GM21723 (cell line): ENCODE measurements around the gene PHOX2B.
"Not testable (repeated sequence)": the region's sequence is repeated elsewhere in the genome, so short reads cannot be mapped to it uniquely, and the experiment has no call there.

Source experiments
- ATAC-seq: cut with Tn5 transposase; IDR thresholded peaks from one replicate; pipeline ENCODE4 v1.9.1; 2021; ENCODE audit warnings: mild to moderate bottlenecking, moderate library complexity; ENCODE audit not compliant: unreplicated experiment

PHOX2B gene

GRCh38 chr4:41714364-41715000 lies 34.0 kb downstream of the PHOX2B start:
- ATAC-seq = no peak

DNA sequence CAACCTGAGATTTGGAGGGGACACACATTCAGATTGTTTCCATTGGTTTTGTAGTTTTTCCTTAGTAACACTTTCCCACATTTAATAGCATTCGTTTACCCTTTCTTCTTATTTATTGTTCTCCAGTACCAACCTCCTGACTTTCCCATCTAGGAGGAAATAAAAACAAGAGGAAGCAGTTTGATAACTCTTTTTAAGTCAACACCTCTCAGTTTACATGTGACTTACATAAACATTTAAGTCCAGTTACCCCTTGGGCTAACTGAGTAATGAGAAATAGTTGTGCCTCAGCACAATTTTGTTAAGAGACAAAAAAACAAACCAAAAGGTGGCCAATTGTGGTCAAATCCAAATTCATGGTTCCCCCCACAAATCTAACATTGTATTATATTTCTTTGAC lies 34.8 kb downstream of the PHOX2B start:
- no peak for ATAC-seq

GRCh38 chr4:41712425-41712824 lies 36.1 kb downstream of the PHOX2B start:
- ATAC-seq = no peak

DNA sequence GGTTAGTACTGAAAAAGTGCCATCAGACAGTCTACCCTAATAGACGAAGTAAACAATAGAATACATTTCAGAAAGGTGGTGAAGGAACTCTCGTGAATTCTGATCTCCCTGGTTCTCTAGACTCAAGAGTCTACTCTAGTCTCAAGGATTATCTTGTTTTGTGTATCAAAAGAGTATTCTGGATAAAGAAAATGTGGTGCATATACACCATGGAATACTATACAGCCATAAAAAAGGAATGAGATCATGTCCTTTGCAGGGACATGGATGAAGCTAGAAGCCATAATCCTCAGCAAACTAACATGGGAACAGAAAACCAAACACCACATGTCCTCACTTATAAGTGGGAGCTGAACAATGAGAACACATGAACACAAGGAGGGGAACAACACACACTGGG lies 36.9 kb downstream of the PHOX2B start:
- ATAC-seq = not testable (repeated sequence)

DNA sequence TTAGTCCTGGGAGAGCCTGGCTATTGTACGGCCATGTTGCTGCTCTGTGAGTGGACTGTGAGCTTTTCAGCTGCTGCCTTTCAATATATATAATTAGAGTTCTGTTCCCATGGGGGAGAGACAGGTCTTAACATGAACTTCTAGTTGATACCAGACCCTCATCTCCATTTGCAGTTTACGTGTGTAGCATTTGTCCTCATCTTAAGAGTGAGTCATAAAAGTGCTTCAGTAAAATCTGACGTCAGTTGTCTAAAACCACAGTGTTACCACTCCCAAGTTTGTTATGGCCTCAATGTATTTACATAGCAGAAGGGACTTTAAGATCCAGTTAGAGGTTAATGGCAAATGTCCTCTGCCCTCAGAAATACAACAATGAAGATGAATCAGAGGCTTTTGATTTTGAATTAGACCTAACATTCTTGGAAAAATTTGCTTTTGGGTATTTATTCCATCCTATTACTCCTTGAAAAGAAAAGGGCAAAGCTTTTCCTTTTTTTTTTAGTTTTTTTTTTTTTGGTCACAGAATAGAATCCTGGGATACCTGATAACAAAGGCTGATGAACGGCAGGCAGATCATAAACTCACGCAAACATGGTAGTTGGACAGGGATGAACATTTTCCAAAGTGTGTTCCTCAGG lies 38.6 kb downstream of the PHOX2B start:
- ATAC-seq = no peak

DNA sequence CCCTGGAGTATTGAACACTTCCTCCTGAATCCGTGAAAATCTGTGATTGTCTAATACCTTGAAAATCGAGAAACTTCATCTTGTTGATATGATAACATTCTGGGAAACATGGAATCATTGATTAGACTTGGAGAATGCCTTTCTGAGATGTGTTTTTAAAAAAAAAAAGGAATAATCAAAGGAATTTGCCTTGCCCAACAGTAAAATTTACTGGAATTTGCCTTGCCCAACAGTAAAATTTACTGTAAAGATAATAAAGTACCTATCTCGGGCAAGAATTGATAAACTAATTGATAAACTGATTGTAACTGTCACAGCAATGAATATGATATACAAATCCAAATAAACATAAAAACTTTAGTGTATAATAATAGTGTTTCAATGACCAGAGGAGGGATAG lies 44.7 kb downstream of the PHOX2B start:
- no peak for ATAC-seq

DNA sequence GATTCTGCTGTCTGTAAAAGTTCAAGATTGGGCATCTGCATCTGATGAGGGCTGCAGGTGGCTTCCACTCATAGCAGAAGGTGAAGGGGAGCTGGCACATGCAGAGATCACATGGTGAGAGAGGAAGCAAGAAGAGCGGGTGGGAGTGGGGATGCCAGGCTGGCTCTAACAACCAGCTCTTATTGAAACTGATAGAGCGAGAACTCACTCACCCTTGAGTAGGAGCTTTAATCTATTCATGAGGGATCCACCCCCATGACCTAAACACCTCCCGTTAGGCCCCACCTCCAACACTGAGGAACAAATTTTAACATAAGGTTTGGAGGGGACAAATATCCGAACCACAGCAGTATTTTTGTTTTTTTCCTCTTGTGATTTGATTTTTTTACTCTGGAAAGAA lies 45.8 kb downstream of the PHOX2B start:
- ATAC-seq = no peak

- ATAC-seq = no peak
Observed at GRCh38 chr4:41701983-41702382, 46.5 kb downstream of the PHOX2B start.

GRCh38 chr4:41696763-41697162 lies 51.8 kb downstream of the PHOX2B start:
- no peak for ATAC-seq

DNA sequence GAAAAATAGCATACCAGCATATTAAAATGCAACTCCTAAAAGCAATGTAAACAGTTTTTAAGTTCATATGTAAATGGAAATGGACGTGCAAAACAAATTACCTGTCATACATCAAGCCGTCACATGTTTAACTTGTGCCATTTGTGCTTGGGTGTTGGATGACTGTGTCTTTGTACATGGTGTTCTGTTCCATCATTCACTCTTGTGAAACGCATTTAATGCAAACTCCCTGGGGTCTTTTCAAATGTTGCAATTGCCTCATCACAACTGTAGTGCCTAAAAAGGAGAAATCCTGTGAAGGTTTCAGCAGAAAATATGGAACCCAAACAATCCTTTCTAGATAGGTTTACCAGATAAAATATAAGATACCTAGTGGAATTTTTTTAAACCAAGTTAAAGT lies 52.4 kb downstream of the PHOX2B start:
- no peak for ATAC-seq
